NAMALWA (cell line): Measurements from ENCODE around the gene HOXD8.

ENCODE experiments used
- DNase-seq: peaks from one replicate; pipeline ENCODE4 v3.0.0-alpha.2; 2015; ENCODE audit warnings: low spot score

Gene HOXD8

GRCh38 chr2:176147800-176148496 lies 18.4 kb downstream of the HOXD8 start:
- no peak for DNase-seq

GRCh38 chr2:176148751-176149421 lies 19.4 kb downstream of the HOXD8 start:
- DNase-seq: no peak

- no peak for DNase-seq
Measured at GRCh38 chr2:176149481-176149938, 20.0 kb downstream of the HOXD8 start.

GRCh38 chr2:176149939-176150583 lies 20.6 kb downstream of the HOXD8 start:
- DNase-seq: no peak

- no peak for DNase-seq
Measured at GRCh38 chr2:176150584-176151441, 21.3 kb downstream of the HOXD8 start.

GRCh38 chr2:176151442-176152287 lies 22.2 kb downstream of the HOXD8 start, which contains the start of gene HOXD4:
HOXD4 (plus strand) TSS chr2:176151550; CDS start chr2:176151634, 84 bp downstream.
- DNase-seq: no peak

GRCh38 chr2:176152350-176153181 lies 23.1 kb downstream of the HOXD8 start:
- DNase-seq: no peak

- no peak for DNase-seq
Measured at GRCh38 chr2:176154576-176155252, 25.2 kb downstream of the HOXD8 start.

GRCh38 chr2:176155356-176156044 lies 26.0 kb downstream of the HOXD8 start:
- DNase-seq: no peak

- no peak for DNase-seq
Measured at GRCh38 chr2:176156301-176156806, 26.8 kb downstream of the HOXD8 start.

- DNase-seq: no peak
Measured at GRCh38 chr2:176156807-176157498, 27.4 kb downstream of the HOXD8 start, which contains the start of gene HOXD3. HOXD3 (plus strand) TSS chr2:176157307; CDS start chr2:176169115, 11,808 bp downstream.

- DNase-seq: no peak
Measured at GRCh38 chr2:176157499-176158185, 28.1 kb downstream of the HOXD8 start.

- no peak for DNase-seq
Measured at GRCh38 chr2:176158186-176158591, 28.7 kb downstream of the HOXD8 start.

- DNase-seq: no peak
Measured at GRCh38 chr2:176158855-176159662, 29.6 kb downstream of the HOXD8 start.

- no peak for DNase-seq
Measured at GRCh38 chr2:176159663-176160250, 30.3 kb downstream of the HOXD8 start.
